ENCODE results near the gene SCFD2.
"Not testable (repeated sequence)": the region's sequence is repeated elsewhere in the genome, so short reads cannot be mapped to it uniquely, and the experiment has no call there.

SCFD2 gene

DNA sequence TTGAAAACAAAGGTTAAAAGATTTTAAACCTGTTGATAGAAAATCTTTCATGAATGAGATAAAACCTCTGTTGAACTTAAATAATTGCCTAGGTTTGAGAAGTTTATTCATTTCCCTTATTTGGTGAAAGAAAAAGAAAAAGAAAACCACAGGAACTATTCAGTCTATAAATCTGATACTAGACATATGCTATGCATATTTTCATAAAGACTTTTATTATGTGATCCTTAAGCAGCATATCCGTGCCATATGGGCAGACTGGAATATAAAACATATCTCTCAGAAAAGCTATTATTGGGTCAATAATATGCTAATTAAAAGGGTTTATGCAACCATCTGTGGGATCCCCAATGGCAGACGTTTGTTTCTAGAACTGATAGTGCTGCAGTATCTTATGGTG, 325.0 kb downstream of the SCFD2 start:
- no peak for DNase-seq

- no peak for DNase-seq
These were observed 325.4 kb downstream of the SCFD2 start for GRCh38 chr4:53040459-53040815.

DNA sequence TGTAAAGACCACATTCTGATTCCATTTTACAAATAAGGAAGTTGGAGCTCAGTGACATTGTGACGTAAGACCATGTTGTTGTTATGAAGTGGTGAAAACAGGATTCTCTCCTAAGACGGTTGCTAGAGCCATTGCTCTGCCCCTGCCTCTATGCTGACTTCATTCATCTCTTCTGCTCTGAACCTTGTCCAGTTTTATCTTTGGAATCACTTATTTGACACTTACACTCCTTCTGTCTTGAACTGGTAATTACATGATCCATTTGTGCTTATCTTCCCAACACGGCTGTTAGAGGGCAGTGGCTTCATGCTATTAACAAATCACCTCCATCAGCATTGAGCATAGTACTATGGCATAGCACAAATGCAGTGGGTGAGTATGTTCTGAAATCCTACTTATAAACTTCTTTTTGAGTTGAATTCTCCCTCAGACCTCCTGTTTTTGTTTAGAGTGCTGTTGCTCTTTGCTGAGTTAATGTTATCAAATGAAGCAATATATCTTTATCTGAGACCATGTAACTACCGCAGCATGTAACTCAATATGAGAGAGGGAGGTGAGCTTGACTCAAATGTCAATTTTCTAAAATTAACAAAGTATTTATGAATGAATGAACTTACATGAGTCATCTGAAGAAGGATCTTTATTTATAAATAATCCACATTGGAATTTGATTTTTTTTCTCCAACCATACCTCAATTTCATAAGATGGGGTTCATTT, 326.0 kb downstream of the SCFD2 start:
- no peak for DNase-seq

GRCh38 chr4:53037892-53038291, 328.0 kb downstream of the SCFD2 start:
- DNase-seq = no peak

DNA sequence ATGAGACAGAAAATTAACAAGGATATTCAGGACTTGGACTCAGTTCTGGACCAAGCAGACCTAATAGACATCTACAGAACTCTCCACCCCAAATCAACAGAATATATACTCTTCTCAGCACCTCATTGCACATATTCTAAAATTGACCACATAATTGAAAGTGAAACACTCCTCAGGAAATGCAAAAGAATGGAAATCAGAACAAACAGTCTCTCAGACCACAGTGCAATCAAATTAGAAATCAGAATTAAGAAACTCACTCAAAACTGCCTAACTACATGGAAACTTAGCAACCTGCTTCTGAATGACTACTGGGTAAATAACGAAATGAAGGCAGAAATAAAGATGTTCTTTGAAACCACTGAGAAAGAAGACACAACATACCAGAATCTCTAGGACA, 333.0 kb downstream of the SCFD2 start:
- not testable (repeated sequence) for DNase-seq

DNA sequence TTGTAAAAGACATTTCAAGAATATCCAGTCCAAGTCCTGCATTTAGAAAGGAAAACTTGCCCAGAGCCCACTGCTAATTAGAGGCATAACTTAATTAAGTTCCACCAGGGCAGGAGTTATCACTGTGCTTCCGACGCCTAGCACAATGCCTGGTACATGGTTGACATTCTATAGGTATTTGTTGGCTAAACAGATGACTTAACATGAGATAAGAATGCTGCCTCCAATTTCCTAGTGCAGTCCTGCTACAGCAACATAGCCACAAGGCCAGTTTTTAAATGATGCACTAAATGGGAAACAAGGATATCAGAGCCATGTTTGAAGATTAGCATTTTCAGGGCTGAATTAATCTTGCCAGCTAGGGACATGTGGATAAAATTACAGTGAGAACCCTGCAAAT, 339.6 kb downstream of the SCFD2 start:
- DNase-seq = no peak

DNA sequence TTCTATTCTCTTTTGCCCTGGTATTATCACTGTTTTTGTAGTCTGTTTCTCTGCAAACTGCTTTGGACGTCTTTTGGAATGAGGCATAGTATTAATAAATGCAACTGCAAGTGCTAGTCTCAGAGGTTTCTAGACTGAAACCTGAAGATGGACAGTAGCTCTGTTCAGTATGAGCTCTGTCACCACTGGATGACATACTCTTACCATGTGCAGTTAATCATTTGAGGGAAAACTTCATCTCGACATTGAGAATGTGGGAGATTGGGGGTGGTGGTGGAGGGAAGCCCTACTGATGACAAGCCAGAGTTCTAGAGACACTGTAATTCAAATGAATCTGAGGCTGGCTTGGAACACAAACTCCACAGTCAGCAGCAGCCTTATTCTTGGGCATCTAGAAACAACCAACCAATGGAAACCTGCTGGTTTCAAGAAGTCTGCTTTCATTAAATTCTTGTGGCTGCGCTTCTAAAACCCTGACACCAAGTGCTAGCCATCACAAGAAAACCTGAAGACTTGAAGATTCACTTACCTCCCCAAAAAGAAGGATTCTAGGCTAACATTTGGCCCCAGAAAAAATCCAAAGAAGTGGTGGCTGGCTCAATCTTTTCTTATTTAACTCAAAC, 342.1 kb downstream of the SCFD2 start:
- DNase-seq = no peak

GRCh38 chr4:53022513-53023100, 343.3 kb downstream of the SCFD2 start:
- no peak for DNase-seq

DNA sequence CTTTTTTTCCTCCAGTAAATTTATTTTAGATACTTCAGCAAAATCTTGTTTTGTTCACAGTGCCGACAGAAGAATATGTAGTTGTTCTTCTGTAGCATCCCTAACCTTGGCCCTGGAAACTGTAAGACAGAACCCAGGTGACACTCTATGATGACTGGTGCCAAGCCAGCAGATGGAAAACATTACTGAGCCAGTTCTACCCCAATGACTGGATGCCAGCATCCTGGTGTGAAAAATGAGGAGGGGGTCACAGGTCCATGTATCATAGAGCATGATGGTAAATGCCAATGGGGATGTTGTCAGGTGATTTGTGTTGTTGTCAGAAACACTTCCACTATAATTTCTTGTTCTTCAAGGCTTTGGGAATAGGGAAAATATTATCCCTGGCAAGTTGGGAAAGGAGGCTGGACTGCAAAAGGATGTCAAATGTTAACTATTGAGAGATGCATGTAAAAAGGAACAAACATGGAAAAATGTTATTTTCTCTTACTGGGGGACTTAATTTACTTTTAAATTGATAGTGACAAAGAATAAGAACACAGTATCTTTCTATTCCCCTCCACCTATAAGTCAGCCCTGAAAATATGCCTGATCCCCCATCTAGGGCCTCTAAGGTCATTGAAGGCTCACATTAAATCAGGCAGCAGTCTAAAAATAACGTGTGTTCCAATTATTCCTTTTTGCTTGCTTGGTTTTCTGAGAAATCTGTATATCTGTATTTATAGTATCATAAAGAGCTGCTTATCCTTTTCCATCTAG, 343.9 kb downstream of the SCFD2 start:
- no peak for DNase-seq

GRCh38 chr4:53019485-53020382, 346.1 kb downstream of the SCFD2 start:
- no peak for DNase-seq

GRCh38 chr4:53018471-53018870, 347.4 kb downstream of the SCFD2 start:
- DNase-seq = no peak

GRCh38 chr4:53016099-53016820, 349.6 kb downstream of the SCFD2 start:
- DNase-seq = no peak

DNA sequence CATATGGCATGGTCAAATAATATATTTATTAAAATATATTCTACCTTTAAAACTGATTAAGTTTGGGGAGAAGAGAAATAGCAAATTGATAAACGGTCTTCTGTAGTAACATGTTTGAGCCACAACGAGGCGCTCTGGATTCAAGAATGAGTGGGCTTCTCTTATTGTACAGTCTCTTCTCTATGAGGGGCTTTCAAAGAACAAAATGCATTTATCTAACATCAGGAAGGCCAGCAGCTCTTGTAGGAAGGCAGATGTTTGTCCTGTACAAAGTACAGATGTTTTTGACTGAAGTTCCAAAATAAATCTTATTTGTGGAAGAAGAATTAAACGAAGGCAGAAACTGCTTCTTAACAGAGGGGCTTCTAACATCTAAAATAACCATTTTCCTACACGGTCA, 350.2 kb downstream of the SCFD2 start:
- no peak for DNase-seq

GRCh38 chr4:53014881-53015280, 351.0 kb downstream of the SCFD2 start:
- DNase-seq = no peak

GRCh38 chr4:53013873-53014775, 351.7 kb downstream of the SCFD2 start:
- no peak for DNase-seq

DNA sequence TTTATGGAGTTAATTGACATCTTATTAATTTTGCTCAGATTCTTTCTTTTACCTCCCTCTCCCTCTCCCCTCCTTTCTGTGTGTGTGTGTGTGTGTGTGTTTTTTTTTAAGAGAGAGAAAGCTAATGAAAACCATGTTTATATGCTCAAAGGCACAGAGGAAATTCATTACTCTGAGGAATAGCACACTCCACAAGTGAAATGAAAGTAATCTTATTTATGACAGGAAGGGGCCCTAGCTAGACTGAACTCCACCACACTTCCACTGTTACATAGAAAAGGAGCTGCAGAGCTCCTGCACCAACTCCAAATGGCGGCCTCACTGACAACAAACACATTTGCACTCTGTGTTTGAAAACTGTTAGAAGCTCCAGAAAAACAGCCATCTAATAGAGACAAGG, 353.1 kb downstream of the SCFD2 start:
- DNase-seq = no peak

DNA sequence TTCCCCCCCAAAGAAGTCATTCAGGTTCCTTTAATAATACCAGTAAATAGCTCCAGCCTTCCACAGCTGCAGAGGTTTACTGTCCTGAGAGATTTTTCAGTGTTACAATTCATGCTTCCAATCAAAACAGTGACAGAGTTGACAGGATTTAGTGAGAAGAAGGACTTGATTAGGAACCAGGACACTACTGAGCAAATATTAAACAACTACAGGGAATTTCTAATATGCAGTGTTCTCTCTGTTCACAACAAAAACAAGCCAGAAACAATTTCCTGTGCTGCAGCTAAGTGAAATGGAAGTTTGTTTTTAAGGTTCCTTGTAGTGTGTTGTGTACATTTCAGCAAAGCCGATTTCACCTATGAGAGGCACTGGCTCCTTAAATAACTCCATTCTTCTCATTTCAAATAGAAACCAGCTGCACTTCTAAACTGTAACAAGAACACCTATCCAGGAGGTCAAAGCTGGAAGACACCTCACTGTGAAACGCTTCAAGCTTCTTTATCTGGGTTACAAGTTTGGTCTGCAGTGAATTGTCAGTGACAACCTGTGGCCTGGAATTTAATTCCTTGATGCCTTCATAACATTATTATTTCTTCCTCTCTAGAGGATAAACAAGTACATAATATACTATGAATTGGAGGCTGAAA, 354.5 kb downstream of the SCFD2 start:
- no peak for DNase-seq

DNA sequence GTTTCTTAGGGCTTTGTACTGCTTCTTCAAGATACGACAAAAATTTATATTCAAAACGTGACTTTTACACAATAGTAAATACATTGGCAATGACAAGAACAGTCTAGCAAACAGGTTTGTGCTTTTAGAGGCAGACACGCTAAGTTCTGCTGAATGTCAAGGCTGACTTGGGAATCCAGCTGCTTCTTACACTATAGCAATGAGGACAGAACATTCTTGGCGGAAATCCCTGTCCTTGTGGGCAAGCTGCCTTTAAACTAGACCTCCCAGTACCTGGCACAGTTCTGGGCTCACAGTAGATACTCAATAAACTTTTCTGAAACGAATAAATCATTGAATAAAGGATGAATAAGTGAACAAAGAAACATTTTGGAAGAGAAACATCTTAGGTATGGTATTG, 355.5 kb downstream of the SCFD2 start:
- no peak for DNase-seq

DNA sequence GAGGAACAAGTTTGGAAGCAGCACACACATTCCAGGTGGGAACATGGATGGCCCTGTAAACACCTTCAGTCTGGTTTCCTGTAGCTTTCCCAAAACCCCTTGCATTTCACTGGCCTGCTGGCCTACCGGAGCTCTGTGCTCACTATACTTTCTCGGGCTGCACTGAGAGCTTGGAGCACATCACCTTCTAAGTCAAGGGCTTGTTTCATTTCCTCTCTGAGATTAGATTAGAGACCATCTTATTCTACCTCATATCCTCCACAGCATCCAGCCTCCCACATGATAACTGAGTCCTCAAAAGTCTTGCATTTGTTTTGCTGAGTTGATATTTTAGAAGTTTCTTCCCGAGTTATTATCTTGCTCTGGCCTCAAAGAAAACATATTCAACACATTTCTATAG, 356.0 kb downstream of the SCFD2 start:
- DNase-seq = no peak

DNA sequence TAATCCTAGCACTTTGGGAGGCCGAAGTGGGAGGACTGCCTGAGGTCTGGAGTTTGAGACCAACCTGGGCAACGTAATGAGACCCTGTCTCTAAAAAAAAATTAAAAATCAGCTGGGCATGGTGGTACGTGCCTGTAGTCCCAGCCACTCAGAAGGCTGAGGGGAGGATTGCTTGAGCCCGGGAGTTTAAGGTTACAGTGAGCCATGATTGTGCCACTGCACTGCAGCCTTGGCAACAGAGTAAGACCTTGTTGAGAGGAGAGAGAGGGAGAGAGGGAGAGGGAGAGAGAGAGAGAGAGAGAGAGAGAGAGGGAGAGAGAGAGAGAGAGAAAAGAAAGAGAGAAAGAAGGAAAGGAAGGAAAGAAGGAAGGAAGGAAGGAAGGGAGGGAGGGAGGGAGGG, 358.8 kb downstream of the SCFD2 start:
- no peak for DNase-seq
